Loucy (cell line): ENCODE results near the gene OVOL3.

Experiments used
- CTCF ChIP-seq: fragments of 200-600 bp; sonication (generic); conservative IDR thresholded peaks from 2 replicates; pipeline ENCODE4 v1.5.1; 2014; ENCODE audit warnings: mild to moderate bottlenecking, antibody characterized with exemption, low read length
- EZH2phosphoT487 ChIP-seq: fragments of 200-600 bp; IDR thresholded peaks from 2 replicates; pipeline ENCODE4 v1.6.1; 2018; ENCODE audit warnings: antibody characterized with exemption, mild to moderate bottlenecking, moderate library complexity, borderline replicate concordance

DNA sequence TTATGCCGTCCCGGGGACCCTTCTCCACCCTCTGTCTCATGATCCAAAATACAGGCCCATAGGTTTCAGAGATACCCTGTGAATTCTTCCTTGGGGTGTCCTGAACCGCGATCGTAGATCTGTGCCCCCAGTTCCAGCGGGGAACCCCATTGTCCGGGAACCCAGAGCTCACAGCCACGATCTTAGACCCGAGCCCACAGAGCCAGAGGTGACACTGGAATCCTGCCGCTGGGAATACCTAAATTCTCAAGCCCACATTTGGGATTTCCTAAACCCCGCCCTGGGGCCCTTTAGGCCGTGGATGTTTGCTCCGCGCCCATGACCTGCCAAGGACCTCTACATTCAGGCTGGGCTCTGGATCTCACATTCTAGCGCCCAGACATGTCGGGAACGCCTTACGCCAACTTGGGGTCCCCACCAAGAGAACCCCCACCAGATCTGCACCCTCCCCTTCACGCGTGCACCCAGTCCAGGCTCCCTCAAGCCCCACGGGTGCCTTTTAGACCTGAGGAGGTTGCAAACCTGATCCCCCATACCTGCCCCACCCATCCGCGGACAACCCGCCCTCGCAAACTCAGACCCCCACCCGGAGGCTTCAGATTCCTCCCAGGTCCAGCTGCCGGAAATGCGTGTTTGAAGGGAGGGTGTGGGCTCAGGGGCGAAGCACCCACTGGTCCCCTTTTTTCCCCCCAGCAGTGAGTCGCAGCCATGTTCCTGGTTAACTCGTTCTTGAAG lies 29.5 kb downstream of the OVOL3 start:
- TF ChIP-seq CTCF (no peak), EZH2phosphoT487 (no peak)
